Panc1 (cell line): ENCODE measurements around the gene SUPT5H.

Experiments
- POLR2AphosphoS5 ChIP-seq: IDR thresholded peaks from 2 replicates; pipeline ENCODE4 v1.6.1; 2012; ENCODE audit warnings: mild to moderate bottlenecking, low read depth, low read length, moderate library complexity
- SIN3A ChIP-seq: IDR thresholded peaks from 2 replicates; pipeline ENCODE4 v1.6.1; 2012; ENCODE audit warnings: low read depth, mild to moderate bottlenecking, low read length, moderate library complexity, borderline replicate concordance; ENCODE audit not compliant: insufficient read depth
- TCF7L2 ChIP-seq: IDR thresholded peaks from 2 replicates; pipeline ENCODE4 v1.6.1; 2011; ENCODE audit warnings: mild to moderate bottlenecking, low read depth, low read length, inconsistent platforms
- TF ChIP-seq, protein P1 (sequence below): fragments of 450-650 bp; IDR thresholded peaks from 2 replicates; pipeline ENCODE4 v1.5.1; 2017; ENCODE audit warnings: mild to moderate bottlenecking

- TF ChIP-seq SIN3A (no peak), POLR2AphosphoS5 (no peak), TCF7L2 (no peak)
- TF ChIP-seq, protein P1, sequence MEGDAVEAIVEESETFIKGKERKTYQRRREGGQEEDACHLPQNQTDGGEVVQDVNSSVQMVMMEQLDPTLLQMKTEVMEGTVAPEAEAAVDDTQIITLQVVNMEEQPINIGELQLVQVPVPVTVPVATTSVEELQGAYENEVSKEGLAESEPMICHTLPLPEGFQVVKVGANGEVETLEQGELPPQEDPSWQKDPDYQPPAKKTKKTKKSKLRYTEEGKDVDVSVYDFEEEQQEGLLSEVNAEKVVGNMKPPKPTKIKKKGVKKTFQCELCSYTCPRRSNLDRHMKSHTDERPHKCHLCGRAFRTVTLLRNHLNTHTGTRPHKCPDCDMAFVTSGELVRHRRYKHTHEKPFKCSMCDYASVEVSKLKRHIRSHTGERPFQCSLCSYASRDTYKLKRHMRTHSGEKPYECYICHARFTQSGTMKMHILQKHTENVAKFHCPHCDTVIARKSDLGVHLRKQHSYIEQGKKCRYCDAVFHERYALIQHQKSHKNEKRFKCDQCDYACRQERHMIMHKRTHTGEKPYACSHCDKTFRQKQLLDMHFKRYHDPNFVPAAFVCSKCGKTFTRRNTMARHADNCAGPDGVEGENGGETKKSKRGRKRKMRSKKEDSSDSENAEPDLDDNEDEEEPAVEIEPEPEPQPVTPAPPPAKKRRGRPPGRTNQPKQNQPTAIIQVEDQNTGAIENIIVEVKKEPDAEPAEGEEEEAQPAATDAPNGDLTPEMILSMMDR = no peak
Measured at GRCh38 chr19:39400061-39400460, 45.3 kb upstream of the SUPT5H start.
